HUES64 (cell line): Measurements from ENCODE around the gene CDK12.
"Not testable (repeated sequence)": the region's sequence is repeated elsewhere in the genome, so short reads cannot be mapped to it uniquely, and the experiment has no call there.

Experiments
- H3K27ac ChIP-seq: 2 replicates; pipeline ENCODE4 v1.7.0; 2013; ENCODE audit warnings: low read depth, low read length, inconsistent platforms
- H3K27me3 ChIP-seq: 2 replicates; pipeline ENCODE4 v1.6.1; 2013; ENCODE audit warnings: mild to moderate bottlenecking, low read length; ENCODE audit not compliant: insufficient read depth
- H3K36me3 ChIP-seq: 2 replicates; pipeline ENCODE4 v1.6.1; 2013; ENCODE audit warnings: mild to moderate bottlenecking, low read length; ENCODE audit not compliant: insufficient read depth
- H3K4me1 ChIP-seq: 2 replicates; pipeline ENCODE4 v1.6.1; 2013; ENCODE audit warnings: mild to moderate bottlenecking, low read length, moderate library complexity; ENCODE audit not compliant: insufficient read depth
- H3K4me3 ChIP-seq: 2 replicates; pipeline ENCODE4 v1.5.1; 2013; ENCODE audit warnings: mild to moderate bottlenecking, low read length, moderate library complexity
- H3K9ac ChIP-seq: 2 replicates; pipeline ENCODE4 v1.6.1; 2013; ENCODE audit warnings: mild to moderate bottlenecking, low read depth, low read length
- H3K9me3 ChIP-seq: 2 replicates; pipeline ENCODE4 v1.6.1; 2013; ENCODE audit warnings: low read depth, low read length; ENCODE audit not compliant: insufficient read depth
- WGBS: fragments of 150-250, 120-280 bp; methylation state at CpG from one replicate; pipeline ENCODE4 v1.1.7; 2013; ENCODE audit warnings: missing lambda C conversion rate; 5-methylcytosine and 5-hydroxymethylcytosine counted together

Gene CDK12

GRCh38 chr17:39462631-39463375 lies 1.5 kb downstream of the CDK12 start:
- H3K36me3 ChIP-seq, result peaks cover 9% of the 10 kb centered on the region
- no peaks in the 10 kb centered on the region for H3K9me3 ChIP-seq
- no peaks in the 10 kb centered on the region for H3K27me3 ChIP-seq
- H3K9ac ChIP-seq, result peak overlapping the region; percentile 99
- WGBS, result 5% methylated on average over 28 of the region's 28 CpGs
- peak overlapping the region; percentile 81 for H3K4me3 ChIP-seq
- 0 out of 2 replicates have a peak, but pooled peaks cover 11% of the 10 kb centered on the region for H3K4me1 ChIP-seq
- no peak overlapping the region for H3K27ac ChIP-seq

DNA sequence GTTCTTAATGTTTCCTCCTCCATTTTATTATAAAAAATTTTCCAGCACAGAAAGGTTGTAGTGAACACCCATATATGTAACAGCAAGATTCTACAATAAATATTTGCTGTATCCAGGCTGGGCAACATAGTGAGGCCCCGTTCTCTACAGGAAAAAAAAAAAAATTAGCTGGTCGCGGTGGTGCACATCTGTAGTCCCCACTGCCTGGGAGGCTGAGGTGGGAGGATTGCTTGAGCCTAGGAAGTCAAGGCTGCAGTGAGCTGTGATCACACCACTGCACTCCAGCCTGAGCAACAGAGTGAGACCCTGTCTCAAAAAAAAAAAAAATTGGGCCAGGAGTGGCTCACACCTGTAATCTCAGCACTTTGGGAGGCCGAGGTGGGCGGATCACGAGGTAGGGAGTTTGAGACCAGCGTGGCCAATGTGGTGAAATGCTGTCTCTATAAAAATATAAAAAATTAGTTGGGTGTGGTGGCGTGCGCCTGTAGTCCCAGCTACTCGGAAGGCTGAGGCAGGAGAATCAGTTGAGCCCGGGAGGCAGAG lies 3.4 kb downstream of the CDK12 start:
- WGBS, result 93% methylated on average over 11 of the region's 11 CpGs
- 0 out of 2 replicates have a peak, but pooled peaks cover 11% of the 10 kb centered on the region for H3K4me1 ChIP-seq
- peaks cover 18% of the 10 kb centered on the region for H3K36me3 ChIP-seq
- H3K27ac ChIP-seq, H3K9me3 ChIP-seq, H3K27me3 ChIP-seq: not testable (repeated sequence)
- H3K4me3 ChIP-seq, result peak overlapping the region; percentile 81; the same call in 1 of the 2 replicates
- H3K9ac ChIP-seq, result peak overlapping the region; percentile 99

GRCh38 chr17:39468610-39469009 lies 7.3 kb downstream of the CDK12 start:
- H3K27ac ChIP-seq, H3K9ac ChIP-seq, H3K27me3 ChIP-seq, H3K4me1 ChIP-seq, H3K9me3 ChIP-seq, H3K4me3 ChIP-seq: not testable (repeated sequence)
- 98% methylated on average over 10 of the region's 11 CpGs for WGBS
- peaks cover 50% of the 10 kb centered on the region for H3K36me3 ChIP-seq

DNA sequence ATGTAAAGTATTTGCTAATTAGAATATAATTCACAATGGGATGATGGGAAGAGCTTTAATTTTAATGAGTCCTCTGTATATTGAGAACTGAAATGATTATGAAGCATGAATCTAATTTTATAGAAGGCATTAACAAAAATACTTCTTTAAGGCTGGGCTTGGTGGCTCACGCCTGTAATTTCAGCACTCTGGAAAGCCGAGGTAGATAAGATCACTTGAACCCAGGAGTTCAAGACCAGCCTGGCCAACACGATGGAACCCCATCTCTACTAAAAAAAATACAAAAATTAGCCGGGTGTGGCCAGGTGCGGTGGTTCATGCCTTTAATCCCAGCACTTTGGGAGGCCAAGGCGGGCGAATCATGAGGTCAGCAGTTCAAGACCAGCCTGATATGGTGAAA lies 12.0 kb downstream of the CDK12 start:
- 94% methylated on average over 7 of the region's 7 CpGs for WGBS

GRCh38 chr17:39479631-39480030 lies 18.3 kb downstream of the CDK12 start:
- H3K36me3 ChIP-seq, result peaks cover 72% of the 10 kb centered on the region

More for the DNA sequence above, 12.0 kb downstream of the CDK12 start:
- Histone ChIP-seq H3K36me3 (peaks cover 78% of the 10 kb centered on the region), H3K4me1 (no peaks in the 10 kb centered on the region), H3K27ac (no peak overlapping the region), H3K4me3 (no peak overlapping the region), H3K27me3 (no peaks in the 10 kb centered on the region), H3K9ac (no peak overlapping the region), H3K9me3 (no peaks in the 10 kb centered on the region)

DNA sequence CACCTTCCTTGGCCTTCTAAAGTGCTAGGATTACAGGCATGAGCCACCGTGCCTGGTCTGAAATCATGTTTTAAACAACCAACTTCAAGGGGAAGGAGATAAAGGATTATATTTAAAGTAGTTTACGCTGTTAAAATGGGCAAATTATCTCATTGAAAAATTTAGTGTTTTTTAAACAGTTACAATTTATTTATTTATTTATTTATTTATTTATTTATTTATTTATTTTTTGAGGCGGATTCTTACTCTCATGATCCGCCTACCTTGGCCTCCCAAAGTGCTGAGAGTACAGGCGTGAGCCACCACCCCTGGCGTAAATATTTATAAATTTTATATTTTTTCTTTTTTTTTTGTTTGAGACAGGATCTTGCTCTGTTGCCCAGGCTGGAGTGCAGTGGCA lies 22.2 kb downstream of the CDK12 start:
- H3K36me3 ChIP-seq, result peaks cover 57% of the 10 kb centered on the region
- no peaks in the 10 kb centered on the region for H3K9me3 ChIP-seq
- H3K27ac ChIP-seq, result no peak overlapping the region
- H3K9ac ChIP-seq, result no peak overlapping the region
- no peaks in the 10 kb centered on the region for H3K4me1 ChIP-seq
- H3K4me3 ChIP-seq, result no peak overlapping the region
- WGBS, result 94% methylated on average over 1 of the region's 6 CpGs
- no peaks in the 10 kb centered on the region for H3K27me3 ChIP-seq

More at GRCh38 chr17:39479631-39480030, 18.3 kb downstream of the CDK12 start:
- not testable (repeated sequence) for H3K9ac ChIP-seq, H3K4me3 ChIP-seq, H3K27ac ChIP-seq, H3K27me3 ChIP-seq, H3K4me1 ChIP-seq, H3K9me3 ChIP-seq
- 96% methylated on average over 8 of the region's 8 CpGs for WGBS

- Histone ChIP-seq H3K4me1 (no peaks in the 10 kb centered on the region), H3K9ac (no peak overlapping the region), H3K27ac (no peak overlapping the region), H3K9me3 (no peaks in the 10 kb centered on the region), H3K27me3 (no peaks in the 10 kb centered on the region), H3K4me3 (no peak overlapping the region), H3K36me3 (peaks cover 56% of the 10 kb centered on the region)
- WGBS, result 97% methylated on average over 2 of the region's 2 CpGs
Observed at GRCh38 chr17:39484178-39484577, 22.9 kb downstream of the CDK12 start.

- no peak overlapping the region for H3K4me3 ChIP-seq
Observed at GRCh38 chr17:39485555-39485954, 24.3 kb downstream of the CDK12 start.

DNA sequence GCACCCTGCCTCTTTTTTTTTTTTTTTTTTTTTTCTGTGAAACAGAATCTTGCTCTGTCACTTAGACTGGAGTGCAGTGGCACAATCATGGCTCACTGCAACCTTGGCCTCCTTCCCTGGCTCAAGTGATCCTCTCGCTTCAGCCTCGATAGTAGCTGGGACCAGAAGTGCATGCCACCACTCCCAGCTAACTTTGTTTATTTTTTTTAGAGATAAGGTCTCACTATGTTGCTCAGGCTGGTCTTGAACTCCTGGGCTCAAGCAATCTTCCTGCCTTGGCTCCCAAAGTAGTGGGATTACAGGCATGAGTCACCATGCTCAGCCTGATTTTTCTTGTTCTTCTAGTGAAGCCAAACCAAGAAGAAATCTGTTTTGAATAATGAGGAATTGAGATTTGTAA lies 25.0 kb downstream of the CDK12 start:
- Histone ChIP-seq H3K27me3 (no peaks in the 10 kb centered on the region), H3K27ac (no peak overlapping the region), H3K9me3 (no peaks in the 10 kb centered on the region), H3K9ac (no peak overlapping the region), H3K4me1 (no peaks in the 10 kb centered on the region), H3K36me3 (peaks cover 53% of the 10 kb centered on the region), H3K4me3 (no peak overlapping the region)
- 95% methylated on average over 2 of the region's 2 CpGs for WGBS

More at GRCh38 chr17:39485555-39485954, 24.3 kb downstream of the CDK12 start:
- Histone ChIP-seq H3K36me3 (peaks cover 52% of the 10 kb centered on the region), H3K27me3 (no peaks in the 10 kb centered on the region), H3K9me3 (no peaks in the 10 kb centered on the region), H3K27ac (no peak overlapping the region), H3K9ac (no peak overlapping the region), H3K4me1 (no peaks in the 10 kb centered on the region)
- 93% methylated on average over 5 of the region's 5 CpGs for WGBS

DNA sequence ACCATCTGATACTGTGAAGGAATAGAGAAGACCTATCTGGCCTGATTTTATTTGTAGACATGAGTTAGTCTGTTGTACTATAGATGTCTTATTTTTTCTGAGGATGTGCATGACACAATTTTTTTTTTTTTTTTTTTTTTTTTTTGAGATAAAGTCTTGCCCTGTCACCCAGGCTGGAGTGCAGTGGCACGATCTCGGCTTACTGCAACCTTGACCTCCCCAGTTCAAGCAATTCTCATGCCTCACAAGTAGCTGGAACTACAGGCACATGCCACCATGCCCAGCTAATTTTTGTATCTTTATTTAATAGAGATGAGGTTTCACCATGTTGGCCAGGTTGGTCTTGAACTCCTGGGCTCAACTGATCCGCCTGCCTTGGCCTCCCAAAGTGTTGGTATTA lies 26.2 kb downstream of the CDK12 start:
- not testable (repeated sequence) for H3K27ac ChIP-seq, H3K4me3 ChIP-seq, H3K9ac ChIP-seq, H3K27me3 ChIP-seq, H3K9me3 ChIP-seq, H3K4me1 ChIP-seq
- peaks cover 55% of the 10 kb centered on the region for H3K36me3 ChIP-seq
- WGBS, result 87% methylated on average over 3 of the region's 3 CpGs

DNA sequence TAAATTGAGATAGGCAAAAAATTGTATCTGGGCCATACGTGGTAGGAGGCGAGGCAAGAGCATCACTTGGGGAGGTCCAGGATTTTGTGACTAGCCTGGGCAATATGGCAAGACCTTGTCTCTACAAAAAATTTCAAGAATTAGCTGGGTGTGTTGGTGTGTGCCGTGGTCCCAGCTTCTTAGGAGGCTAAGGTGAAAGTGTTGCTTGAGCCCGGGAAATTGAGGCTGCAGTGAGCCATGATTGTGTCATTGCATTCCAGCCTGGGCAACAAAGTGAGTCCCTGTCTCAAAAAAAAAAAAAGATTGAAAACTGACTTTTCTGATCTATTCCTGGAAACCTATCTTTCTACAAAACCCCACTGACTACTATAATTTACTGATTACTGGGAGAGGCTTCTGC lies 26.7 kb downstream of the CDK12 start:
- Histone ChIP-seq H3K4me3 (no peak overlapping the region), H3K4me1 (no peaks in the 10 kb centered on the region), H3K9me3 (no peaks in the 10 kb centered on the region), H3K9ac (no peak overlapping the region), H3K27me3 (no peaks in the 10 kb centered on the region), H3K27ac (no peak overlapping the region), H3K36me3 (peaks cover 56% of the 10 kb centered on the region)
- 97% methylated on average over 4 of the region's 4 CpGs for WGBS
